Activated CD4-positive, alpha-beta T cell treated with anti-CD3 and anti-CD28 coated beads for 48 hours (primary cell): ENCODE measurements around the gene AMIGO1.

Experiments used
- DNase-seq: peaks from one replicate; pipeline ENCODE4 v3.0.0-alpha.2; 2020

Gene AMIGO1

DNA sequence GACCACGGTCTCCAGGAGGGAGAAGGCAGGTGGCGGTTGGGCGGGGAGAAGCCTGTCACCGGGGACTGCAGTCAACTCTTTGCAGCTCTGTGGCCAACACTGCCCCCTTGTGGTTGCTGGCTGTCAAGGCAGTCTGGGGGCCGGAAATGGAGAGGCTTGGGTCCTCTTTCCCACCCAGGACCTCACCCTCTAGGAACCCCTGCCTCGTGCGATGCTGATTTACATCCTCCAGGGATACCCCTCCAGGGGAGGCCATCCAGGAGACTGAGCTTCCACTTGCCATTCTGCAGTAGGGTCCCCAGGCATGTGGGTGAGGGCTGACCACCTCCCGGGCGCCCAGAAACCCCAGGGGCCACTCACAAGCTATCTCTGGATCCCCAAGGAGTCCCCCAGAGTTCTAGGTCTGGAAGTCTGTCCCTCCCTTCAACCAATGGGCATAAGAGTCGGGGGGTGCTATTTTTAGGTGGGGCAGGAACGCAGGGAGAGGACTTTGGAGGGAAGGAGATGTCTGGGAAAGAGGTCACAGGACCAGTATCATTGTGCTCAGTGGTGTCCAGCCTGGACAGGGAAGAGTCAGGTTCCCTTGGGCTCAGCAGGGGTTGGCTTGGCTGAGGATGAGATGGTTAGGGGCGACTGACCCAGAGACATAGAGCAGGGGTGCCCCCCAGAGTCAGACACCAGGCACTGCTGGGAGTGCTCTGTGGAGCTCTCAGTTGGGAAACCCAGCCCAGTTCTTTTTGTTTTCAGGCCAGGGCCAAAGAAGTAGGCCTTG, 23.0 kb upstream of the AMIGO1 start:
- DNase-seq, result peak; percentile 94

DNA sequence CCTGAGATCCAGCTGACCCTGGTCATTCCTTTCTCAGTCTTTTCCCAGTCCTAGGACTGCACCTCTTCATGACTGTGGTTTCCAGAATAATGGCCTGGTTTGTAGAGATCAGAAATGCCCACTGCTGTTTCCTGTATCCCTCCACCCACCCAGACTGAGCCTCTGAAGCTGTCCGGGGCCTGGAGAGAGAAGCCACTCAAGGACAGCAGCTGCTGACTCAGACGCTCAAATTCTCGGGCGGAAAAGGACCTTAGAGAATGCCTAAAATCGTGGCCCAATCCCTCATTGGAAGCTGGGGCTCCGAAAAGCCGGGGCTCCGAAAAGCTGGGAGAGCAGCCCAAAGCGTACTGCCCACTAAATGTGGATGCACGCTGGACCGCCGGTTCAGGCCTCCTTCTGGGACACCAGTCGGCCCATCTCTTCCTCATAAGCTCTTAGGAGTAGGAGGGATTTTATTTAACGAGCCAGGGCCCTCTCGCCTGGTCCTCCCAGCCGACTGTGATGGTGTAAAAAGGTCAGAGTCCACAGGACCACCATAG, 22.4 kb upstream of the AMIGO1 start:
- DNase-seq, result no peak

DNA sequence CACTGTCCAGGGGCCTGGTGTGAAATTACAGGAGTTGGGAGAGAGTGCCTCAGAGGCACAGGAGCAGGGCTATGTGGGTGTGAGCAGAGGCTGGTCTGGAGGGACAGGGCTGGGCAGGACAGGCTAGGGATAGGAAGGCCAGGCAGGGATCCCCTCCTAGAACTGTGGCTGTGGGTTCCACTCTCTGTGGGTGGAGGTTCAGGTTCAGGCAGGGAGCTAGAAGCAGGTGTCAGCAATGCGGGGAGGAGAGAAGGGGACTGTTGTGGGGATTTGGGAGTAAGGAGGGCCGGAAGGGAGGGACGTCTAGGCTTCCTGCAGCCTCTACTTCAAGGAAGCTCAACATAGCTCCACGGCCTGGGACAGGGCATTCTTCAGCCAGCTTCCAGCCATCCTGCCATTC, 21.9 kb upstream of the AMIGO1 start:
- DNase-seq, result no peak

DNA sequence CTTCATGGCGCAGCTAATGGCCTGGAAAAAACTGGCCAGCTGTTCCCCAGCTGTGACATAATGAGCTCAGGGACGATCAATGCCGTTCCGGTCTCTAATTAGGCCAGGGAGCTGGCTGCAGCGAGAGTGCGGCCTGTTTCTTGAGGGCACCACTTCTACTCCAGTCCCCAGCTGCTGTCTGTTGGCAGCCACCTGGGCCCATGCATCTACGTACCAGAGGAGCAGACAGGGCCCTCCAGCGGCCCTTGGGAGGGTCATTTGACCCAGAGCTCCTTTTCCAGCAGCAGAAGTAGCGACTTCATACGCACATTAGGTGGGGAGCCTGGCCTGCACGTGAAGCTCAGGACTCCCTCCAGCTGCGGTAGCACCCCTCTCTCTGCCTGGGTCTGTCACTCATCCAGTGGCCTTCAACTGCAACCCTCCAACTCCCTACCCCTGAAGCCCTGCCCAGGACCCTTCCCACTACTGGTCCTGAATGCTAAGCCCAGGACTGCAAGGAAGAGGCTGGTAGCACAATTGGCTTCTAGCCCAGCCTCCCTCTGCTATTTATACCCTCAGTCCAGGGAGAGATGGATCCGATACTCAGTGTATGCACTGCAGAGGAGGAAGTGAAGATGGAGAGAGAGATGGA, 21.0 kb upstream of the AMIGO1 start:
- DNase-seq, result no peak

DNA sequence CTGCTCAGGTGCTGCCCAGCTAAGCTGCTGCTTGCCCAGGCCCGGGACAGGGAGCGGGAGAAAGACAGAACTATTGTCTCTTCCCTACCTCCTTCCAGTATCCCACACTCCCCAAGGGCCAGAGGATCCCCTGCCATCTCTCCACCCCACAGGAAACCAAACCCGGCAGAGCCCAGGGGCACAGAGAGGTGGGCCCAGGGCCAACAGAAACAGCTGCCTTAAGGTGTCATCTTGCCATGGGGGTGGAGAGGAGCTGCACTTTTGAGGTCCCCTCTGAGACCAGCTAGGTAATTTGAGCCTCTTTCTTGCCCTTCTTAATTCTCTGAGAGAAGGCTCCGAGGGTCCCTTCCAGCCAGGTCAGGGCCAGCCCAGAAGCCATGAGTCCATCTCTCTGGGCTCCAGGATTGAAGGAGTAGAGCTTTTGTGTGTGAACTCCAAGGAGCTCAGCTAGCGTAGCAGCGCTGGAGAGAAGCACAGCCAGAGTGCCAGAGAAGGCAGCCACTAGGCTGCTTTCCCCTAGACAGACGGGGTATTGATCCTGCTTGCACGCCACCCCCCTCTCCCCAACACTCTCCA, 20.4 kb upstream of the AMIGO1 start:
- DNase-seq, result no peak

DNA sequence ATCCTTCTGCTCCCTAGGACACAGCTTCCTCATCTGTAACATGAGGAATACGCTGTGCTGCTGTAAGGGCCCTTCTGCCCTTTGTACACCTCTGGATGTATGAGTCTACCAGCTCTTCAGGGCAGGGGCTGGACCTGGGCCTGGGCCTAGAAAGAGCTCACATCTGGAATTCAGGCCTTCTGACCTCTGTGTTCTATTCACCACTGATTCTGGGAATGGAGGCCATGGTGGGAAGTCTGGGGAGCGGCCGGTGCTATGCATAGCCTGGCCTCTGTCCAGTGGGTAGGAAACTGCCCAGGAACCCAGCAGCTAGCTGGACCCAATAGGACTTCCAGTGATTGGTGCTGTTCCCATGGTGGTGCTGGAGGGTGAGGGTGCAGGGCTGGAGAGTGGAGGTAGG, 19.2 kb upstream of the AMIGO1 start:
- no peak for DNase-seq

DNA sequence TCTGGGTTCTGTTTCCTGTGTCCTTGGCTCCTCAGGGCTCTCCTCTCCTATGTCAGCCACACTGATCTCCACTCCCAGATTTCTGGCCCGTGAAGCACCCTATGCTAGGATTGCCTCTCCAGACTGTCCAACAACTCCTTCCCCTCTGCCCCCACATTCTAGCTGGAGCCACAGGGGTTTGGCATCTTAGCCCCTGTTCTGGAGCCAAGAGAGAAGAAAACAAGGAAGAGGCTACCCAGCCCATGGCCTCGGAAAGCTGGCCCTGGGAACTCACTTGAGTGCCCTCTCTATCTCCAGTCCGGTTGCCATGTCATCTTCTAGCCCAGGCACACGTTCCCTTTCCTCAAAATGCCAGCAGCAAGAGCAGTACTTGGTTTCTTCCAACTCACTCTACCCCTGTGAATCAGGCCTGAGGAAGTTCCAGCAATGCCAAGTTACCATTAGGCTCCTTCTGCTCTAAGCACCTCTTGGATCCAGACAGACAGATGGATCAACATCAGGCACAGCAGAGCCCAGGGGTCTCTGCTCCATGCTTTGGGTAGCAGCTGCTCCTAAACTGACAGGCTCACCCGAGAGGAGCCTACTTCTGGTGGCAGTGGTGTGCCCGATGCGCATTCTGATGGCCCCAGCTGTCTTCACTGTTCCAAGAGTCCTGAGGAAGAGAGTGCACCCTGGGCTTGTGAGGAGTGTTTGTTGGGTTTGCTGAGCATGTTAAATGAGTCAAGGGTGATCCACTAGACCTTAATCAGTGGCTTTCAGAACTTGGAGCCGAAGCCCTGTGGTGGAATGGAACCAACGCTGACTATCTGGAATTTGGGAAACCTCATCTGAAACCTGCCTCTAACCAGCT, 18.5 kb upstream of the AMIGO1 start:
- no peak for DNase-seq

DNA sequence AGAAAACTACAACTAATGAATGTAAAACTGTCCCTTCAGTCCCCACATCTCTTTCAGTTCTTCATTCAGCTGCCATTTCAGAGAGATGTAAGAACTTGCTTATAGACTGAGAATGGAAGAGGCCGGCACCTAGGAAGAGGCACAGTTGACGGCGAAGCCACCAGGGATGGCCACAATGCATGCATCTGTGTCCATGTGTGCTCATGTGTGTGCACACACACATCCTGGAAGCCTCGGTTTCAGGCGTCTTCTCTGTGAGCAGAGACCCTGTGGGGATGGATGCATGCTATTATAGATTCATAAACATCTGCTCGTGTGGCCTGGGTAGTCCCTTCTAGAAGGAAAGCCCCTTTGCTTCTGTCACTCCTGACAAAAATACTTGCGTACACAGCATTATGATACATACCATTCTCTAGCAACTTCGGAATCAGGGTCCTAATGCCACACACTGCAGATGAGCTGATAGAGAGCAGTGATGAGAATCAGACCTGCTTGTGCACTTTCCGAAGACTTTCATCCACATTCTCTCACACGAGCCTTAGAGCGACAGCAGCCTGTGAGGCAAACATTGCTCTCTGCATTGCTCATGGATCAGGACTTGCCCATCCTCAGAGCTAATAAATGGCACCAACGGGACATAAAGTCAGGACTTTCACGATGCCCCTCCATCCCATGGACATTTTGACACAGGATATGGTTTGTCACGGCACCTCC, 17.7 kb upstream of the AMIGO1 start:
- no peak for DNase-seq

DNA sequence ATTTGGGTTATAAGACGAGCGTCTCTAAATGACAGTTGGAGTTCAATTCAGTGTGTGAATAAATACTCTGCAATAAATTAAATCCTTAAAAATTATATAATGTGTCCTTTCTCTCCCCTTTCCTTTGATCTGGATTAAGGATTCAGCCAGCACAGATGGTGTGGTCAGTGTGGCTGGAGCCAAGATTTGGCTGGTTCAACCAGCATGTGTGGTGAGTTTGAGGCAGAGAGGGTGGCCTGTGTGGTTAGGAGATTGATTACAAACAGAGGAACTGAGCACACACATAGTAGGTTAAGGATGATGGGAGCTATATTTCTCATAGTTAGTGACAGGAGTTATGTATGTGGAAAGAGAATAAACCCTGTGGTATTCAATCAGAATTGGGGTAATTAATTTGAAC, 14.2 kb upstream of the AMIGO1 start:
- DNase-seq, result no peak

DNA sequence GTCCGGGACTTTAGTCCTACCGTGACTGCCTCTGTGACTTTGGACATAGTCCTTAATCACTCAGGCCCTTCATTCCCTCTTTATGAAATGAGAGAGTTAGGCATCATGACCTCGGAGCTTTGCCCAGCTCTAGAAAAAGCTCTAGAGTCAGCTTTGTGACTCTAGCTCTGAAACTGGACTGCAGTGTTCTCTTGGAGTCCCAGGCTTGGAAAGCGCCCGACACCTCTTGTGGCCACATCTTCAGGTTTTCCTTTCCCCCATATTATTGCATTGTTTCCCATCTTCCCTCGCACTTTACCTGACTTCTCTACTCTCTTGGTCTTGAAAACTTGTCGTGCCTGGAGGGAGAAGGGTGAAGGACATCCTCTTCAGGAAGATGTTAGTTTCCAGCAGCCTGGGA, 12.5 kb upstream of the AMIGO1 start:
- DNase-seq, result no peak

DNA sequence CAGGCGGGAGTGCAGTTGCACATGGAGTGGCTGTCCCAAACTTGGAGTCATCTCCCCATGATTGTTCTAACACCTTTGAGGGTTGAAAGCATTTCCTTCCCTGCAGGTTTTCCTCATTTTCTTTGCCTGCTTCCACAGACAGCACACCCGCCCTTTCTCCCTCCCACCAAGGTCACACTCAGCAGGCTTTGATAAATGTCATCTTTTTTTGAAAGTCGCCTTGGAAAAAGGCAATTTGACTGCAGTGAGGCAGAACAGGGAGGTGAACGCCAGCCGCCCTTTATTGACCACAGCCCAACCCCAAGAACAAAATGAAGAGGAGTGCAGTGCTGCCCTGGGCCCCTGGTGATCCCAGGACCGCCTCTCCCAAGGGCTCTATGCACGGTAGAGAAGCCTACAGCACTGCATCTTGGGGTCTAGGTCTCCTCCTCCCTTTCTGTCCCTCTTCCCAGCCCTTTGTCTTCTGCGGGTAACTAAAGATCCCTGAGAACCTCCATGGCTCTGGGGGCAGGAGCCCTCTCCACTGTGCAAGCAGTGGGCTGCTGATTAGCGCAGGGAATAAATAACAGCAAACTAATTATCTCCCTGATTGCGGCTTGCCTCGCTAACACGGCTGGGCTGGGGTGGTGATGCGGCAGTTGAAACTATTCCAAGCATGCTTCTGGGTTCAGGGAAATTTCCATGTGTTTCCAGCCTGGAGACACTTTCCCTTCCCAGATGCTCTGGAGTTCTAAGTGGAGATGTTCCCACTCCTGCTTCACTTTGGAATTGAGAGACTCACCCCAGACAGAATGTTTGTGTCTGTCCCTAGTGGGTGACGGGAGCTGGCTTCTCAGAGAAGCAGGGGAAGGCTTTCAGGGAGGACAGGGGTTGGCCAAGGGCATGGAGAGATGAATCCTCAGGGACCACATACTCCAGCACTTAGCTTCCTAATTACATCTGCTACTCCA, 11.8 kb upstream of the AMIGO1 start:
- no peak for DNase-seq

DNA sequence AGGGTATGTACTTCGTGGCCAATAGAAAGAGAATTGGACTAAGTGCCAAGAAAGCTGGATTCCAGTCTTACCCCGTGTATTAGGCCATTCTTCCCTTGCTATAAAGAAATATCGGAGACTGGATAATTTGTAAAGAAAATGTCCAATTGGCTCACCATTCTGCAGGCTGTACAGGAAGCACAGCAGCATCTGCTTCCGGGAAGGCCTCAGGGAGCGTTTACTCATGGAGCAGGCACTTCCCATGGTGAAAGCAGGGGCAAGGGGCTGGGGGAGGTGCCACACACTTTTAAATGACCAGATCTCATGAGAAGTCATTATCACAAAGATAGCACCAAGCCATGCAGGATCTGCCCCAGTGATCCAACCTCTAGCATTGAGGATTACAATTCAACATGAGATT, 7.8 kb upstream of the AMIGO1 start:
- DNase-seq, result no peak

DNA sequence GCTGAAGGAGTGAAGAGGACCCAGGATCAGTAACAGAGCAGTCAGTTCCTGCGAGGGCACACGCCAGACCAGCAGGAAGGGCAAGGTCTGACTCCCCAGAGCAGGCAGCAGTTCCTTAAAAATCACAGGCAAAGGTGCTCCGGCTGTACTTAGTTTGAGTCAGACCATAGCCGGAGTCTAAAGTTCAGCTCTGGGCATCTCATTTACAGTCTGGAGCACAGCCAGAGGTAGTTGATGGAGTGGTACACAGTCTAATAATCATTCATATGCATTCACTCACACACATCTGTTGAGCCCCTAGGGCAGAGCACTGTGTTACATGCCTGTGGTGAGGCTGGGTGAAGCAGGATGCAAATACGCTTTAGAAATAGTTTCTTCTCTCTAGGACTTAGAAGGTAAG, 7.3 kb upstream of the AMIGO1 start:
- no peak for DNase-seq

DNA sequence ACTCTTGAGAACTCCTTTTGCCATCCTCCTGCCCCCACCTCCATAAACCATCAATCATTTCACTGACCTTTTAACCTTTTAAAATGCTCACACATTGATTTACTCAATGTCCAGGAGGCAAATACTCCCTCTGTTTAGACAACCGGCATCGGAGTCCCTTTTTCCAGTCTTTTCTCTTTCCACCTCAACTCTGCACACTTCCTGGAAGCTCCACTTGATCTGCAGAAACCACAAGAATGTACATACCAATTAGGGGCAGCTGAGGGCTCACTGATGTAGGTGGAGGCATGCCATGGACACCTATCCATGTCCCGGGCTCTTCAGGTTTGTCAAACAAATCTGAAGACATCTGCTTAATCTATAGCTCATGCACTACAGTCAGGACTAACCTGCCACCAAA, 5.3 kb upstream of the AMIGO1 start:
- DNase-seq, result no peak

DNA sequence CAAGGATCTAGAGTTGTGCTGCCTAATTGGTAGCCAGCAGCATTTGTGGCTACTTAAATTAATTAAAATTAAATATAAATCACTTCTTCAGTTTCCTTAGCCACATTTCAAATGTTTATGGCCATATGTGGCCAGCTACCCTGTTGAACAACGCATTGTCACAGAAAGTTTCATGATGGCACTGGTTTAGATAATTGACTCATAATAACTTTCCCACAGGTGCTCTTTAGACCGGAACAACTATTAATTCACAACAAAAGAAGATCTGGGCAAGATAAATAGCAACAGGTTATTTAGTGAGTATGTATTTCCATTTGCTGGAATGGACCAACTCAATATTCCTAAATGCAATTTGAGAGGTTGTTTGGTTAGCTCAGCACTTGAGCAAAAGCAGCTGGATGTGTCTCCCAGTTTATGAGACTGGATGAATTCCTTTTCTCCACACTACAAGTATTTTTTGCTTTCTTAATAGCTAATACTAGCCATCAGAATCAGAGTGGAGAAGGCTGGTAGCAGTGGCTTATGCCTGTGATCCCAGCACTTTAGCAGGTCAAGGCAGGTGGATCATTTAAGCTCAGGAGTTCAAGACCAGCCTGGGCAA, 3.7 kb upstream of the AMIGO1 start:
- no peak for DNase-seq

DNA sequence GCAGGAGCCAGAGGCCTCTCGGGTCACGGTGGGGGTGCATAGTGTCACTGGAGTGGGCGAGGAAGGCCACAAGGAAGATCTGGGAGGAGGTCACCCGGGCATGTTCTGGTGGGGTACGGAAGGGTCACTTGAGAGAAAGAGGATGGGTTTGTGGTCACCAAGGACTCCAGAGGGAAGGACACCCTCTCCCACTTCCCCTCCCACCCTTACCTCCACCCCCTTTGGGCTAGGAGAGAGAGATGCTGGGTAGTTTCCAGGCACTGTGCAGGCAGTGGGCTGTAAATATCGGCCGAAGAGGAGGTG, 703 bp downstream of the AMIGO1 start:
- DNase-seq, result no peak

DNA sequence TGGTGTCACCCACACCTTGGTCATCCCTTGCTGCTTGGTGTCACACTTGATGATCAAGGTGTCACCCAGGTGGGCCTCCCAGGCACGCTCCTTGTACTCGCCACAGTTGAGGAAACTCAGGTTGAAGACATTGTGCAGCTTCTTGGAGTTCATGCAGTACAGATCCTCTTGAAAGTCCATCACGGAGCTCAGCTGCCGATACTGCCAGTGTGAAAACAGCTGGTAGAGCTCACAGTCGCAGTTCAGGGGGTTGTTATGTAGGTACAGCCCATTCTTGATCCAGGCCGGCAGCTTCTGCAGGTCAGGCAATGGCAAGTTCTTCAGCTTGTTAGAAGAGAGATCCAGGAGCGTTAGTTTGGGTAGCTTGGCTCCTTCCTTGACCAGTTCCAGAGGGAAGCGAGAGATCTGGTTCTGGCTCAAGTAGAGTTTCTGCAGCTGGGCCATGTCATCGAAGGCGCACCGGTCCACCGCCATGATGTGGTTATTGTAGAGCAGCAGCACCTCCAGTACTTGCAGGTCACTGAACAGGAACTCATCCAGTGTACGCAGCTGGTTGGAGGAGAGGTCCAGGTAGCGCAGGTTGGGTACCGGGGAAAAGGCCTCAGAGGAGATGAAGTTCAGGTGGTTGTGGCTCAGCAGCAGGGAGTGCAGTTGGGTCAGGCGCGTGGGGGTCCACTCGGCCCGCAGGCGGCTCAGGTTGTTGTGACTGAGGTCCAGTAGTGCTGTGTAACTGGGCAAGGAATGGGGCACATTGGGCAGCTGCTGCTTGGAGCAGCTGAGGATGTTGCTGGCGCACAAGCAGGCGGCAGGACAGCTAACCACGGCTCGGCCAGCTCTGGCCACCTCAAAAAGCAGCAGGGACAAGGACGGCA, 1.3 kb downstream of the AMIGO1 start:
- no peak for DNase-seq

DNA sequence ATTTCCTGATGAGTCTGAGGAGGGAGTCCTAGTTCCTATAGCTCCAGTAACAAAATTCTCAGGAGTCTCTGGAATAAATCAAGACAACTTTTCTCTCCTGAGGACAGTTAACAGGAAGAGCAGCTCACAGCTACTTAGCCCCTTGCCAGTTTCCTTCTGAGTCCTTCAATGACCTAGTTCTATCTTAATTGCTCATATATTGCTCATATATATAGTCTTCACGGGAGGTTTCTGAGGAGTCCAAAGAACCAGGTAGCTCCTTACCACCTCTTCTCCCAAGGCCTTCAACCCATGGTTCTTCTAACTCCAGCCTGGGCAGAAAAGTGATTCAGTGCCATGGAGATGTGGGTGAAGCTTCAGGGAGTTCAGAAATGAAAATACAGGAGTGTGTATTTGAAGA, 4.6 kb downstream of the AMIGO1 start:
- no peak for DNase-seq

DNA sequence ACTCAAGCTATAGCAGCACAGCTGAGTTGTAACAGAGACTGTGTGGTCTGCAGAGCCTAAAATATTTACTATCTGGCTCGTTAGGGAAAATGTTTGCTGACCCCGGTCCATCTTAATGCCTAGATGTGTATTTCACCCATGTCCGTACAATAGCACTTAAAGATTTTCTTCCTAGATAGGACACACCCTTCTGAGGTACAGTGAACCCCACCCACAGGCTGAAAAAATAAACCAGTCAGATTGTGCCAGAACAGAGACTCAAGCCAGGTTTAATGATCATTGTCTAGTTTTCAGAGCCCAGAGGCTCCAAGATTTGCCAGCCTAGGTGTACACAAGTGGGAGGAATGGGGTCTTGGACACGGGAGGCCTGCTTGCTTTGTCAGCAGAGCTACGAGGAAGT, 5.6 kb downstream of the AMIGO1 start:
- DNase-seq, result no peak

DNA sequence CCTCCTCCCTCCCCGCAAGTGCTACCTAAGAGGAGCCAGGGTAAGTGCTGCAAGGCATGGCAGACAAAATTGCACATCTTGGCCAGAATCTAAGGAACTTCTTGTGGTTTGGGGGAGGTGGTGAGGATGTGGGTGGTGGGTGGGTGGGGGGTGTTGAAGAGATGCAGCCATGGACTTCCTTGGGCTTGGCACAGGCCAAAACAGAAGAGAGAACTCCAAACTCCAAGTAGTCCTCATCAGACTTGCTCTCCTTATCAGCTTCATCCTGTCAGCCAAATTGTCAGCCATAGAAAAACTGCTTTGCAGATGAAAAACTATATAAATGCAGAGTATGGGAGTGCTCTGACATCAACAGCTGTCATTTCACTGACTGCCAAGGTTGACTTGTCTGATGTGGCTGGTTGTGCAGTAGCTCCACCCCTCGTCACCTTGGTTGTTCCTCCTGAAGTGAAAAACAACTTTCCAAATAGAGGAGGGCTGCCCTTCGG, 7.1 kb downstream of the AMIGO1 start:
- DNase-seq, result peak; percentile 42
